ENCODE data around the gene CCT6B.

GRCh38 chr17:34979153-34979552 lies 17.9 kb upstream of the CCT6B start:
- TF ChIP-seq CTCF (IDR thresholded peaks at IDR 0.05) (no peak), POLR2A (IDR thresholded peaks at IDR 0.05) (no peak)
